HepG2 (cell line): ENCODE measurements around the gene WTAP. TPM values are rescaled to one million over a fixed set of nuclear protein-coding genes. Genes with fewer than 3 reads are reported as not detected.

Experiments
- DNMT3B ChIP-seq: conservative IDR thresholded peaks from 2 replicates; pipeline ENCODE4 v1.6.1; 2016; ENCODE audit warnings: missing biosample characterization, control low read depth
- FOXK2 ChIP-seq: fragments of 450-650 bp; IDR thresholded peaks from 2 replicates; pipeline ENCODE4 v1.6.1; 2016
- MEF2D ChIP-seq: sonication (generic); formaldehyde crosslinking; IDR thresholded peaks from 2 replicates; pipeline ENCODE4 v1.5.1; 2020; ENCODE audit warnings: mild to moderate bottlenecking, missing genetic modification reagents
- PHF21A ChIP-seq: sonication (generic); formaldehyde crosslinking; IDR thresholded peaks from 2 replicates; pipeline ENCODE4 v1.5.0; 2020; ENCODE audit warnings: mild to moderate bottlenecking, missing genetic modification reagents
- ZC3H4 ChIP-seq: sonication (generic); formaldehyde crosslinking; IDR thresholded peaks from 2 replicates; pipeline ENCODE4 v1.4.0; 2020; ENCODE audit warnings: missing genetic modification reagents, borderline replicate concordance
- ZNF343 ChIP-seq: sonication (generic); formaldehyde crosslinking; IDR thresholded peaks from 2 replicates; pipeline ENCODE4 v1.4.0; 2020; ENCODE audit warnings: mild to moderate bottlenecking, missing genetic modification reagents
- ZNF557 ChIP-seq: sonication (generic); formaldehyde crosslinking; IDR thresholded peaks from 2 replicates; pipeline ENCODE4 v1.4.0; 2020; ENCODE audit warnings: missing genetic modification reagents
- polyA plus RNA-seq, 8 experiments: library from polyadenylated mRNA; depleted of rRNA in 3 of 8; stranded (reverse) in 7 of 8; unstranded in 1 of 8; fragments of >200 nt; fragmentation: Illumina TruSeq in 4 of 8; extraction: Trizol in 4 of 8; gene quantifications; 2 replicates each; pipeline versions ENCODE4 v1.2.1 to v1.2.3, GENCODE V29; 2011 to 2016; ENCODE audit warnings: low read depth in 4 of 8, missing spikeins in 1 of 8, mixed read lengths in 1 of 8; ENCODE audit not compliant: insufficient read depth in 1 of 8
- total RNA-seq, 5 experiments: library from RNA; depleted of rRNA; stranded (reverse); fragments of >200 nt; fragmentation: Illumina TruSeq; extraction: Trizol; gene quantifications; 2 replicates each; pipeline ENCODE4 v1.2.3, GENCODE V29; 2016; ENCODE audit warnings: low read depth in 1 of 5
- TF ChIP-seq, protein P1 (sequence below): sonication (generic); formaldehyde crosslinking; IDR thresholded peaks from 2 replicates; pipeline ENCODE4 v1.4.0; 2020; ENCODE audit warnings: missing genetic modification reagents, mild to moderate bottlenecking, borderline replicate concordance
- TF ChIP-seq, protein P2 (sequence below): sonication (generic); formaldehyde crosslinking; IDR thresholded peaks from 2 replicates; pipeline ENCODE4 v1.4.0; 2020; ENCODE audit warnings: low read depth, mild to moderate bottlenecking, missing genetic modification reagents
- TF ChIP-seq, protein P3 (sequence below): sonication (generic); formaldehyde crosslinking; IDR thresholded peaks from 2 replicates; pipeline ENCODE4 v1.4.0; 2020; ENCODE audit warnings: missing genetic modification reagents
- TF ChIP-seq, protein P4 (sequence below): sonication (generic); formaldehyde crosslinking; conservative IDR thresholded peaks from 2 replicates; pipeline ENCODE4 v1.4.0; 2020; ENCODE audit warnings: mild to moderate bottlenecking, missing genetic modification reagents, moderate library complexity
- TF ChIP-seq, protein P5 (sequence below): sonication (generic); formaldehyde crosslinking; IDR thresholded peaks from 2 replicates; pipeline ENCODE4 v1.4.0; 2020; ENCODE audit warnings: missing genetic modification reagents, borderline replicate concordance

Gene WTAP
- total and polyA plus RNA-seq, 2 of the 13 experiments (the other 11 are each of a cell fraction or from before 2014, with no cell fraction given), result 31.6 to 167 TPM

DNA sequence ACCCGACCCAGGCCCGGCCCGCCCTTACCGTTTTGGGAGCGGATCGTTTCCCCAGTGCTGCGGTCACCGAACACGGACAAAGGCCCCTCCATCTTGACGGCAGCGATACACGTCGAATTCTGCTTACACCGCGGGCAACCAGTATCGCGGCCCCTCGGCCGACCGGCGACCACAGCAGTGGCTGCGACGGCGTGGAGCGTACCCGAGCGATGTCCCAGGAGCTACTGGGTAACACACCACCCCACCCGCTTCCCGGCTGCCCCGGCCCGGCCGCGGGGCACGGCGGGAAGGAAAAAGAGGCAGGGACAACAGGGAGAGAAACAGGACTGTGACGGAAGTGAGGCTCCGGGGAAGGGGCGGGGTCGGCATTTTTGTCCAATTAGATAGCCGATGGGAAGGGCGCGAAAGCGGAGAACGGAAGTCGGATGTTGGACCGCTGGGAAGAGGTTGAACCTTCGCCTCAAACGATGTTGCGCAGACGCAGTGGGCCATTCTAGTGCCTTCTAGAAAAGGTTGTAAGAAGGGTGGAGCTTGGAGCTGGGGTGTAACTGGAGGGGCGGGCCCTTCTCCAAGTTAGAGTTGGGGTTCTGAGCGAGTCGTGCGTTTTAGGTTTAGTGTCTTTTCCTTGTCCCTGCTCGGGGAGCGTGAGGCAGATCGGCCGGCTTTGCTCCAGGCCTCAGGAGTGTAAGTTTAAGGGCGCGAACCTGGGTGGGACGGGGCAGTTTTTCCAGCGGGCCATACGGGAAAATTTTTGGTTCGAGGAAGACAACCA lies 62.3 kb downstream of the WTAP start, which contains the start of gene TCP1 (continued):
- peak; percentile 70; the same call in 1 of the 2 replicates for TF ChIP-seq MEF2D (CRISPR knock-in tag)
- TF ChIP-seq, protein P1, sequence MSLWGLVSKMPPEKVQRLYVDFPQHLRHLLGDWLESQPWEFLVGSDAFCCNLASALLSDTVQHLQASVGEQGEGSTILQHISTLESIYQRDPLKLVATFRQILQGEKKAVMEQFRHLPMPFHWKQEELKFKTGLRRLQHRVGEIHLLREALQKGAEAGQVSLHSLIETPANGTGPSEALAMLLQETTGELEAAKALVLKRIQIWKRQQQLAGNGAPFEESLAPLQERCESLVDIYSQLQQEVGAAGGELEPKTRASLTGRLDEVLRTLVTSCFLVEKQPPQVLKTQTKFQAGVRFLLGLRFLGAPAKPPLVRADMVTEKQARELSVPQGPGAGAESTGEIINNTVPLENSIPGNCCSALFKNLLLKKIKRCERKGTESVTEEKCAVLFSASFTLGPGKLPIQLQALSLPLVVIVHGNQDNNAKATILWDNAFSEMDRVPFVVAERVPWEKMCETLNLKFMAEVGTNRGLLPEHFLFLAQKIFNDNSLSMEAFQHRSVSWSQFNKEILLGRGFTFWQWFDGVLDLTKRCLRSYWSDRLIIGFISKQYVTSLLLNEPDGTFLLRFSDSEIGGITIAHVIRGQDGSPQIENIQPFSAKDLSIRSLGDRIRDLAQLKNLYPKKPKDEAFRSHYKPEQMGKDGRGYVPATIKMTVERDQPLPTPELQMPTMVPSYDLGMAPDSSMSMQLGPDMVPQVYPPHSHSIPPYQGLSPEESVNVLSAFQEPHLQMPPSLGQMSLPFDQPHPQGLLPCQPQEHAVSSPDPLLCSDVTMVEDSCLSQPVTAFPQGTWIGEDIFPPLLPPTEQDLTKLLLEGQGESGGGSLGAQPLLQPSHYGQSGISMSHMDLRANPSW (CRISPR knock-in tag), result peak; percentile 95; the same call in 1 of the 2 replicates
- TF ChIP-seq ZNF343, result peak; percentile 92
- TF ChIP-seq ZNF557 (CRISPR knock-in tag), result 0 out of 2 replicates have a peak, but pooled peaks have one; percentile 8
- TF ChIP-seq PHF21A (CRISPR knock-in tag), result peak; percentile 85
- TF ChIP-seq, protein P2, sequence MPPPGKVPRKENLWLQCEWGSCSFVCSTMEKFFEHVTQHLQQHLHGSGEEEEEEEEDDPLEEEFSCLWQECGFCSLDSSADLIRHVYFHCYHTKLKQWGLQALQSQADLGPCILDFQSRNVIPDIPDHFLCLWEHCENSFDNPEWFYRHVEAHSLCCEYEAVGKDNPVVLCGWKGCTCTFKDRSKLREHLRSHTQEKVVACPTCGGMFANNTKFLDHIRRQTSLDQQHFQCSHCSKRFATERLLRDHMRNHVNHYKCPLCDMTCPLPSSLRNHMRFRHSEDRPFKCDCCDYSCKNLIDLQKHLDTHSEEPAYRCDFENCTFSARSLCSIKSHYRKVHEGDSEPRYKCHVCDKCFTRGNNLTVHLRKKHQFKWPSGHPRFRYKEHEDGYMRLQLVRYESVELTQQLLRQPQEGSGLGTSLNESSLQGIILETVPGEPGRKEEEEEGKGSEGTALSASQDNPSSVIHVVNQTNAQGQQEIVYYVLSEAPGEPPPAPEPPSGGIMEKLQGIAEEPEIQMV (CRISPR knock-in tag), result peak; percentile 78
- TF ChIP-seq, protein P3, sequence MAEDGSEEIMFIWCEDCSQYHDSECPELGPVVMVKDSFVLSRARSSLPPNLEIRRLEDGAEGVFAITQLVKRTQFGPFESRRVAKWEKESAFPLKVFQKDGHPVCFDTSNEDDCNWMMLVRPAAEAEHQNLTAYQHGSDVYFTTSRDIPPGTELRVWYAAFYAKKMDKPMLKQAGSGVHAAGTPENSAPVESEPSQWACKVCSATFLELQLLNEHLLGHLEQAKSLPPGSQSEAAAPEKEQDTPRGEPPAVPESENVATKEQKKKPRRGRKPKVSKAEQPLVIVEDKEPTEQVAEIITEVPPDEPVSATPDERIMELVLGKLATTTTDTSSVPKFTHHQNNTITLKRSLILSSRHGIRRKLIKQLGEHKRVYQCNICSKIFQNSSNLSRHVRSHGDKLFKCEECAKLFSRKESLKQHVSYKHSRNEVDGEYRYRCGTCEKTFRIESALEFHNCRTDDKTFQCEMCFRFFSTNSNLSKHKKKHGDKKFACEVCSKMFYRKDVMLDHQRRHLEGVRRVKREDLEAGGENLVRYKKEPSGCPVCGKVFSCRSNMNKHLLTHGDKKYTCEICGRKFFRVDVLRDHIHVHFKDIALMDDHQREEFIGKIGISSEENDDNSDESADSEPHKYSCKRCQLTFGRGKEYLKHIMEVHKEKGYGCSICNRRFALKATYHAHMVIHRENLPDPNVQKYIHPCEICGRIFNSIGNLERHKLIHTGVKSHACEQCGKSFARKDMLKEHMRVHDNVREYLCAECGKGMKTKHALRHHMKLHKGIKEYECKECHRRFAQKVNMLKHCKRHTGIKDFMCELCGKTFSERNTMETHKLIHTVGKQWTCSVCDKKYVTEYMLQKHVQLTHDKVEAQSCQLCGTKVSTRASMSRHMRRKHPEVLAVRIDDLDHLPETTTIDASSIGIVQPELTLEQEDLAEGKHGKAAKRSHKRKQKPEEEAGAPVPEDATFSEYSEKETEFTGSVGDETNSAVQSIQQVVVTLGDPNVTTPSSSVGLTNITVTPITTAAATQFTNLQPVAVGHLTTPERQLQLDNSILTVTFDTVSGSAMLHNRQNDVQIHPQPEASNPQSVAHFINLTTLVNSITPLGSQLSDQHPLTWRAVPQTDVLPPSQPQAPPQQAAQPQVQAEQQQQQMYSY (CRISPR knock-in tag), result peak; percentile 93
- 0 out of 2 replicates have a peak, but pooled peaks have one; percentile 86 for TF ChIP-seq DNMT3B
- TF ChIP-seq, protein P4, sequence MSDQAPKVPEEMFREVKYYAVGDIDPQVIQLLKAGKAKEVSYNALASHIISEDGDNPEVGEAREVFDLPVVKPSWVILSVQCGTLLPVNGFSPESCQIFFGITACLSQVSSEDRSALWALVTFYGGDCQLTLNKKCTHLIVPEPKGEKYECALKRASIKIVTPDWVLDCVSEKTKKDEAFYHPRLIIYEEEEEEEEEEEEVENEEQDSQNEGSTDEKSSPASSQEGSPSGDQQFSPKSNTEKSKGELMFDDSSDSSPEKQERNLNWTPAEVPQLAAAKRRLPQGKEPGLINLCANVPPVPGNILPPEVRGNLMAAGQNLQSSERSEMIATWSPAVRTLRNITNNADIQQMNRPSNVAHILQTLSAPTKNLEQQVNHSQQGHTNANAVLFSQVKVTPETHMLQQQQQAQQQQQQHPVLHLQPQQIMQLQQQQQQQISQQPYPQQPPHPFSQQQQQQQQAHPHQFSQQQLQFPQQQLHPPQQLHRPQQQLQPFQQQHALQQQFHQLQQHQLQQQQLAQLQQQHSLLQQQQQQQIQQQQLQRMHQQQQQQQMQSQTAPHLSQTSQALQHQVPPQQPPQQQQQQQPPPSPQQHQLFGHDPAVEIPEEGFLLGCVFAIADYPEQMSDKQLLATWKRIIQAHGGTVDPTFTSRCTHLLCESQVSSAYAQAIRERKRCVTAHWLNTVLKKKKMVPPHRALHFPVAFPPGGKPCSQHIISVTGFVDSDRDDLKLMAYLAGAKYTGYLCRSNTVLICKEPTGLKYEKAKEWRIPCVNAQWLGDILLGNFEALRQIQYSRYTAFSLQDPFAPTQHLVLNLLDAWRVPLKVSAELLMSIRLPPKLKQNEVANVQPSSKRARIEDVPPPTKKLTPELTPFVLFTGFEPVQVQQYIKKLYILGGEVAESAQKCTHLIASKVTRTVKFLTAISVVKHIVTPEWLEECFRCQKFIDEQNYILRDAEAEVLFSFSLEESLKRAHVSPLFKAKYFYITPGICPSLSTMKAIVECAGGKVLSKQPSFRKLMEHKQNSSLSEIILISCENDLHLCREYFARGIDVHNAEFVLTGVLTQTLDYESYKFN (CRISPR knock-in tag), result peak; percentile 54
- TF ChIP-seq, protein P5, sequence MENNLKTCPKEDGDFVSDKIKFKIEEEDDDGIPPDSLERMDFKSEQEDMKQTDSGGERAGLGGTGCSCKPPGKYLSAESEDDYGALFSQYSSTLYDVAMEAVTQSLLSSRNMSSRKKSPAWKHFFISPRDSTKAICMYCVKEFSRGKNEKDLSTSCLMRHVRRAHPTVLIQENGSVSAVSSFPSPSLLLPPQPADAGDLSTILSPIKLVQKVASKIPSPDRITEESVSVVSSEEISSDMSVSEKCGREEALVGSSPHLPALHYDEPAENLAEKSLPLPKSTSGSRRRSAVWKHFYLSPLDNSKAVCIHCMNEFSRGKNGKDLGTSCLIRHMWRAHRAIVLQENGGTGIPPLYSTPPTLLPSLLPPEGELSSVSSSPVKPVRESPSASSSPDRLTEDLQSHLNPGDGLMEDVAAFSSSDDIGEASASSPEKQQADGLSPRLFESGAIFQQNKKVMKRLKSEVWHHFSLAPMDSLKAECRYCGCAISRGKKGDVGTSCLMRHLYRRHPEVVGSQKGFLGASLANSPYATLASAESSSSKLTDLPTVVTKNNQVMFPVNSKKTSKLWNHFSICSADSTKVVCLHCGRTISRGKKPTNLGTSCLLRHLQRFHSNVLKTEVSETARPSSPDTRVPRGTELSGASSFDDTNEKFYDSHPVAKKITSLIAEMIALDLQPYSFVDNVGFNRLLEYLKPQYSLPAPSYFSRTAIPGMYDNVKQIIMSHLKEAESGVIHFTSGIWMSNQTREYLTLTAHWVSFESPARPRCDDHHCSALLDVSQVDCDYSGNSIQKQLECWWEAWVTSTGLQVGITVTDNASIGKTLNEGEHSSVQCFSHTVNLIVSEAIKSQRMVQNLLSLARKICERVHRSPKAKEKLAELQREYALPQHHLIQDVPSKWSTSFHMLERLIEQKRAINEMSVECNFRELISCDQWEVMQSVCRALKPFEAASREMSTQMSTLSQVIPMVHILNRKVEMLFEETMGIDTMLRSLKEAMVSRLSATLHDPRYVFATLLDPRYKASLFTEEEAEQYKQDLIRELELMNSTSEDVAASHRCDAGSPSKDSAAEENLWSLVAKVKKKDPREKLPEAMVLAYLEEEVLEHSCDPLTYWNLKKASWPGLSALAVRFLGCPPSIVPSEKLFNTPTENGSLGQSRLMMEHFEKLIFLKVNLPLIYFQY (CRISPR knock-in tag), result 0 out of 2 replicates have a peak, but pooled peaks have one; percentile 37
- no peak; the same call in 1 of the 2 replicates for TF ChIP-seq ZC3H4 (CRISPR knock-in tag)
- peak; percentile 97 for TF ChIP-seq FOXK2
